NCI-H2081 treated with DMSO at 0.1 percent for 48 hours (cell line): Measurements from ENCODE around the gene SEPTIN8.

Experiments used
- DNase-seq: peaks from one replicate; lab custom pipeline; 2025; lab: John Stamatoyannopoulos, UW

Gene SEPTIN8

GRCh38 chr5:132748522-132749000 is 28.5 kb downstream of the SEPTIN8 start:
- DNase-seq = no peak

GRCh38 chr5:132747616-132748440 is 29.2 kb downstream of the SEPTIN8 start:
- DNase-seq = no peak

- no peak for DNase-seq
Measured at GRCh38 chr5:132746954-132747615, 30.0 kb downstream of the SEPTIN8 start, which contains the start of gene CCNI2. TSS of gene CCNI2 (plus strand) at chr5:132747426. CDS start at chr5:132747496, 70 bp downstream.

GRCh38 chr5:132746592-132746953 is 30.5 kb downstream of the SEPTIN8 start:
- DNase-seq = no peak

GRCh38 chr5:132744659-132745058 is 32.4 kb downstream of the SEPTIN8 start:
- DNase-seq = no peak

GRCh38 chr5:132742626-132743025 is 34.4 kb downstream of the SEPTIN8 start:
- no peak for DNase-seq

- no peak for DNase-seq
Measured at GRCh38 chr5:132742158-132742557, 34.9 kb downstream of the SEPTIN8 start.

- DNase-seq = no peak
Measured at GRCh38 chr5:132739232-132739631, 37.8 kb downstream of the SEPTIN8 start.

GRCh38 chr5:132737982-132738681 is 38.9 kb downstream of the SEPTIN8 start:
- no peak for DNase-seq

GRCh38 chr5:132736853-132737833 is 39.9 kb downstream of the SEPTIN8 start, which contains the start of gene KIF3A:
TSS of gene KIF3A (minus strand) at chr5:132737546. CDS start at chr5:132737419, 127 bp downstream.
- DNase-seq = peak; percentile 77

GRCh38 chr5:132734687-132735086 is 42.4 kb downstream of the SEPTIN8 start:
- DNase-seq = no peak

- DNase-seq = no peak
Measured at GRCh38 chr5:132733499-132734148, 43.4 kb downstream of the SEPTIN8 start.

GRCh38 chr5:132729896-132730295 is 47.1 kb downstream of the SEPTIN8 start:
- DNase-seq = no peak

GRCh38 chr5:132725745-132726144 is 51.3 kb downstream of the SEPTIN8 start:
- DNase-seq = no peak

GRCh38 chr5:132718544-132719312 is 58.3 kb downstream of the SEPTIN8 start:
- DNase-seq = no peak

GRCh38 chr5:132714456-132715307 is 62.4 kb downstream of the SEPTIN8 start:
- DNase-seq = no peak

- no peak for DNase-seq
Measured at GRCh38 chr5:132708645-132709044, 68.4 kb downstream of the SEPTIN8 start.

GRCh38 chr5:132704875-132705274 is 72.2 kb downstream of the SEPTIN8 start:
- DNase-seq = no peak
